AG10803 (cell line): ENCODE results near the gene SMYD3.

Source experiments
- DNase-seq: peaks from one replicate; pipeline ENCODE4 v3.0.0; 2010; ENCODE audit warnings: low read depth
- H3K4me3 ChIP-seq: 2 replicates; pipeline ENCODE4 v1.5.1; 2011; ENCODE audit warnings: mild to moderate bottlenecking, low read length, control low read depth
- TF ChIP-seq, protein P1 (sequence below): conservative IDR thresholded peaks from 2 replicates; pipeline ENCODE4 v1.5.1; 2011; ENCODE audit warnings: mild to moderate bottlenecking, low read length, control low read depth, inconsistent platforms

SMYD3 gene

DNA sequence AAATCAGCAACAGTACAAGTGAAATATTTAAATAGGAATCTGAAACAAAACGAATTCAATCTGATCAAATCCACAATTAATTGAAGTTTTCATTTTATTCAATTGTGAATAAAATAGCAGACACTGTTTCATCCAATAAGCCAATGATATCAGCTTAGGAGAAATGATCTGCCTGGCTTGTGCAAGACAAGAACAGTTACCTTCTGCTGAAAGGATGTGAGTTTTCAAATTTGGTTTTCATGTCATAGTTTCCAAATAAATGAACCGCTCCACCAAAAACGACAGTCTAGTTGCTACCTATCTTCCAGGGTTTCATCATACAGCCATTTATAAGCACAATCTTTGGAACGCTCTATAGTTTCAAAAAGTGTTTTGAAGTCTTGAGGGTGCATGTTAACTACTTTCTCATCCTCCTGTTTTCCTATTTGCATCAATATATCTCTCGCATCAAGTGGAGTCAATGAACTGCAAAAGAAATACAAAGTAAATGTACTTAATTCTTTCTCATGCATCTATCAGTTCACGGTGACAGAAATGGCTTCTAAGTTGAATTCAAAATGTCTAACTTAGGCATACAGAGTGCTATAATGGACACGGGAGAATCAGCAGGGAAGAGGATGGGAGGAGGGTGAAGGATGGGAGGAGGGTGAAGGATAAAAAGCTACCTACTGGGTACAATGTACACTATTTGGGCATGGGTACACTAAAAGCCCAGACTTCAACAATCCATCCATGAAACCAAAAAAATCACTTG is 33.8 kb upstream of the SMYD3 start:
- TF ChIP-seq, protein P1, sequence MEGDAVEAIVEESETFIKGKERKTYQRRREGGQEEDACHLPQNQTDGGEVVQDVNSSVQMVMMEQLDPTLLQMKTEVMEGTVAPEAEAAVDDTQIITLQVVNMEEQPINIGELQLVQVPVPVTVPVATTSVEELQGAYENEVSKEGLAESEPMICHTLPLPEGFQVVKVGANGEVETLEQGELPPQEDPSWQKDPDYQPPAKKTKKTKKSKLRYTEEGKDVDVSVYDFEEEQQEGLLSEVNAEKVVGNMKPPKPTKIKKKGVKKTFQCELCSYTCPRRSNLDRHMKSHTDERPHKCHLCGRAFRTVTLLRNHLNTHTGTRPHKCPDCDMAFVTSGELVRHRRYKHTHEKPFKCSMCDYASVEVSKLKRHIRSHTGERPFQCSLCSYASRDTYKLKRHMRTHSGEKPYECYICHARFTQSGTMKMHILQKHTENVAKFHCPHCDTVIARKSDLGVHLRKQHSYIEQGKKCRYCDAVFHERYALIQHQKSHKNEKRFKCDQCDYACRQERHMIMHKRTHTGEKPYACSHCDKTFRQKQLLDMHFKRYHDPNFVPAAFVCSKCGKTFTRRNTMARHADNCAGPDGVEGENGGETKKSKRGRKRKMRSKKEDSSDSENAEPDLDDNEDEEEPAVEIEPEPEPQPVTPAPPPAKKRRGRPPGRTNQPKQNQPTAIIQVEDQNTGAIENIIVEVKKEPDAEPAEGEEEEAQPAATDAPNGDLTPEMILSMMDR, result no peak
- DNase-seq, result no peak
- H3K4me3 ChIP-seq, result no peak overlapping the region

DNA sequence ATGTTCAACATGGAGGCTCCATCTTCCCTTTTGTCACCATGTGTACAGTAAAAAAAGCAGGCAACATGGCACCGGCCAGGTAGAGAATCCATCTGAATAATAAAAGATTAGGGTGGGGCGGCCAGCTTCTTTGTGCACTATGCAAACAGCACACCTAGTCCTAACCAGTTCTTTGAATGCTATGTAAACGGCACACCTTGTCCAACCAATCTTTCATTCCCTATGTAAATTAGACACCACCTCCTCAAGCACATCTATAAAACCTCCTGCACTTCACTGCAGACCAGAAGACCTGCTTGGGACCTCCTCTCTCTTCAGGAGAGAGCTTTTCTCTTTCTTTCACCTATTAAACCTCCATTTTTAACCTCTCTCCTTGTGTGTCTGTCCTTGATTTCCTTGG is 30.8 kb upstream of the SMYD3 start:
- no peak overlapping the region for H3K4me3 ChIP-seq
- TF ChIP-seq, protein P1, result no peak
- no peak for DNase-seq

DNA sequence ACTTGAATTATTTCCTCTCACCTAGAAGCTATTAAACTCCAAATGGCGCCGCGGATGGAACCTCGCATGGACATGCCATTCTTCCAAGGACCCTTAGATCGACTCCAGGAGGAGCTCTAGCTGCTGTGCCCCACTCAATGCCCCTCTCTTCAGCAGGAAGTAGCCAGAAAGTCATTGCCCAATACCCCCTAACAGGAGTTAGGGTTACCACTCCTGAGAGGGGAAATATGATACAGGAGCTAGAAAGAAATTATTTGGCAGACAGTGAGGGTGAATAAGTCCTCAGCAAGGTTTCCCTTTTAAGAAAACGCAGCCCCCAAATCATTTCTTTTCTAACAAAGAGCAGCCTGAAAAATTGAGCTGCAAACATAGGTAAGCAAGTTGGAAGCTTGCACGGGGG is 30.4 kb upstream of the SMYD3 start:
- H3K4me3 ChIP-seq, result no peak overlapping the region
- DNase-seq, result no peak
- TF ChIP-seq, protein P1, result no peak

DNA sequence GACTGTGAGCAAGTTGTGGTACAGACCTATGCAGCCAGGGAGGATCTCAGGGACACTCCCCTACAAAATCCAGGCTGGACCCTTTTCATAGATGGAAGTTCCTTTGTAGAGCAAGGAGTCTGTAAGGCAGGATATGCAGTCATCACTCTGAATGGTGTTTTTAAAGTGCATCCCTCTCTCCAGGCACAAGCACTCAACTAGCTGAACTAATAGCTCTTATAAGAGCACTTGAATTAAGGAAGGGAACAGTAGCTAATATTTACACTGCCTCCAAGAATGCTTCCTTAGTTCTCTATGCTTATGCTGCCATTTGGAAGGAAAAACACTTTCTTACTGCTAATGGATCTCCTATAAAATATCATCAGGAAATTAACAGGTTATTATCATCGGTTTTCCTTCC is 27.0 kb upstream of the SMYD3 start:
- TF ChIP-seq, protein P1, result no peak
- H3K4me3 ChIP-seq, result no peak overlapping the region
- no peak for DNase-seq

DNA sequence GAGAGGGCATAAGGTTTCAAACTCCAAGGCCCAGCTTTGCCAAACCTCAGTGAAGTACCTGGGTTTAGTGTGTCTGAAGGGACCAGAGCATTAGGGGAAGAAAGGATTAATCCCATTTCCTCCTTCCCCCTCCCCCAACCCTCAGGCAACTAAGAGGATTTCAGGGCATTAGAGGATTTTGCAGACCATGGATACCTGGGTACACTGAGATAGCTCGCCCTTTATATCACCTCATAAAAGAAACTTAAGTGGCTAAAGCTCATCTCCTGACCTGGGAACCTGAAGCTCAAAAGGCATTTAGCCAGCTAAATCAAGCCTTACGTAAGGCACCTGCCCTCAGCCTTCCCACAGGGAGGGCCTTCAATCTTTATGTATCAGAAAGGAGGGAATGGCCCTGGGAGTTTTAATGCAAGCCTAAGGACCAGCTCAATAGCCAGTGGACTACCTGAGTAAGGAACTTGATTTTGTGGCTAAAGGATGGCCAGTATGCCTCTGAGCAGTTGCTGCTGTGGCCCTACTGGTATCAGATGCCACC is 26.4 kb upstream of the SMYD3 start:
- TF ChIP-seq, protein P1, result no peak
- DNase-seq, result no peak
- no peak overlapping the region for H3K4me3 ChIP-seq

DNA sequence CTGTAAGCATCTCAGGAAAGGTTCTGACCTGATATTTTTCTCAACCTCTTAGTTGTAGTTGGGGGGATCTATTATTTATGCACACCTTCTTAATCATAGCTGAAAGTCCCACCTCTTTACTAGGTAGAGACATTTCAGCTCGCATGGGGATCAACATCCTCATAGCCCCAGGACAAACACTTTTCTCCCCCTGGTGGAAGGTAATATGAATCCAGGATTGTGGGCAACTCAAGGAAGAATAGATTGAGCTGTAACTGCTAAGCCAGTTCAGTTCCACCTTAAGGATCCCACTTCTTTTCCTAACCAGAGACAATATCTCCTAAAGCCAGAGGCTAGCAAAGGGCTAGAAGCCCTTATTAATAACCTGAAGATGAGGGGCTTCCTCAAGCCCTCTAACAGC is 25.4 kb upstream of the SMYD3 start:
- TF ChIP-seq, protein P1, result peak; percentile 43
- no peak for DNase-seq

DNA sequence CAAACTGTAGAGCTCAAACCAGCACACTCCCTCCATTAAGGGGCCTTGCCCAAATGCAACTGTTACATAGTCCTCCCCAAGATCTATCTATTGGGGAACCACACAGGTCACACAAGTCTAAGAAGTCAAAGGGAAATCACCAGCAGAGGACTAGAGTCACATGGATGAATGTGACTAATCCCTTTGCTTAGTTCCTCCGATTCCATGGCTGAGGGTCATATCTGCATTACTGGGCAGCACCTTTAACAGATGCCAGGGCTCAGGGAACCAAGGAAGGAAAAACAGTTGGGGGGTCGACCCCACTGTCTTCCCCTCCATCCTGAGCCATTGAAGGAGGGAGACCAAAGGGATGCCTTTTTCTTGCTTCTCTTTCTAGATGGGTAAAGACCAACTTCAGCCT is 23.4 kb upstream of the SMYD3 start:
- DNase-seq, result no peak
- TF ChIP-seq, protein P1, result no peak

More for the DNA sequence above, 25.4 kb upstream of the SMYD3 start:
- no peak overlapping the region for H3K4me3 ChIP-seq

More for the DNA sequence above, 23.4 kb upstream of the SMYD3 start:
- H3K4me3 ChIP-seq, result no peak overlapping the region
